Measurements from ENCODE around the gene GLYAT.

GRCh38 chr11:58765078-58765477 lies 33.3 kb upstream of the GLYAT start:
- TF ChIP-seq CTCF (IDR thresholded peaks at IDR 0.05): no peak
- TF ChIP-seq EZH2 (IDR thresholded peaks at IDR 0.05; ENCODE audit: borderline replicate concordance, insufficient read depth, low read depth, low read length, poor library complexity, severe bottlenecking): no peak

Measured in B cell (primary cell).